ENCODE data around the gene CPNE5.

Gene CPNE5

GRCh38 chr6:36833182-36833789 lies 6.0 kb downstream of the CPNE5 start:
- no peak for DNase-seq

GRCh38 chr6:36832313-36832712 lies 6.9 kb downstream of the CPNE5 start:
- no peak for DNase-seq

- DNase-seq, result no peak
Measured at GRCh38 chr6:36830577-36830976, 8.7 kb downstream of the CPNE5 start.

GRCh38 chr6:36829919-36830544 lies 9.2 kb downstream of the CPNE5 start:
- DNase-seq, result no peak

GRCh38 chr6:36827261-36828079 lies 11.8 kb downstream of the CPNE5 start:
- no peak for DNase-seq

GRCh38 chr6:36826520-36827227 lies 12.6 kb downstream of the CPNE5 start:
- DNase-seq, result no peak

- no peak for DNase-seq
Measured at GRCh38 chr6:36825994-36826393, 13.2 kb downstream of the CPNE5 start.

GRCh38 chr6:36825452-36825851 lies 13.8 kb downstream of the CPNE5 start:
- DNase-seq, result no peak

- no peak for DNase-seq
Measured at GRCh38 chr6:36824253-36824652, 15.0 kb downstream of the CPNE5 start.

- no peak for DNase-seq
Measured at GRCh38 chr6:36823421-36824096, 15.7 kb downstream of the CPNE5 start.

- DNase-seq, result peak; percentile 25
Measured at GRCh38 chr6:36822506-36823269, 16.6 kb downstream of the CPNE5 start.

GRCh38 chr6:36821581-36822335 lies 17.5 kb downstream of the CPNE5 start:
- no peak for DNase-seq

GRCh38 chr6:36820700-36821580 lies 18.3 kb downstream of the CPNE5 start:
- no peak for DNase-seq

GRCh38 chr6:36818756-36819155 lies 20.5 kb downstream of the CPNE5 start:
- no peak for DNase-seq

- DNase-seq, result no peak
Measured at GRCh38 chr6:36817847-36818246, 21.4 kb downstream of the CPNE5 start.

- DNase-seq, result no peak
Measured at GRCh38 chr6:36817176-36817817, 21.9 kb downstream of the CPNE5 start.

GRCh38 chr6:36815962-36816735 lies 23.1 kb downstream of the CPNE5 start:
- DNase-seq, result no peak

- DNase-seq, result no peak
Measured at GRCh38 chr6:36814249-36814648, 25.0 kb downstream of the CPNE5 start.

GRCh38 chr6:36813526-36813925 lies 25.7 kb downstream of the CPNE5 start:
- no peak for DNase-seq

Measured in NCI-H2227 treated with DMSO at 0.1 percent for 48 hours (cell line).